ENCODE data around the gene SLK. TPM values are rescaled to one million over a fixed set of nuclear protein-coding genes. Genes with fewer than 3 reads are reported as not detected.

SLK gene
- total and polyA plus RNA-seq, 2 of the 13 experiments (the other 11 are each of a cell fraction or from before 2014, with no cell fraction given) = 3.4 to 22.8 TPM

GRCh38 chr10:103921750-103922195 lies 45.2 kb upstream of the SLK start:
- Histone ChIP-seq H3K27ac (ENCODE audit: extremely low read length, insufficient read depth, low read length) (no peak overlapping the region), H3K79me2 (ENCODE audit: insufficient read depth, low read length) (peaks cover 3% of the 10 kb centered on the region), H3K36me3 (replicated peaks in 1 of 2; ENCODE audit: control insufficient read depth in 1 of 2, insufficient read depth in 2 of 2, low read length in 2 of 2) (no peaks in the 10 kb centered on the region), H3K9me3 (ENCODE audit: low read length) (no peaks in the 10 kb centered on the region), H2AFZ (ENCODE audit: low read length) (peak overlapping the region; percentile 92), H4K20me1 (ENCODE audit: insufficient read depth, low read length) (no peaks in the 10 kb centered on the region), H3K27me3 (ENCODE audit: control insufficient read depth in 1 of 2, insufficient read depth in 2 of 2, low read length in 2 of 2) (no peaks in the 10 kb centered on the region; a peak in 1 of 5 replicates), H3K4me3 (replicated peaks in 1 of 3; ENCODE audit: insufficient read depth in 1 of 3, low read depth in 2 of 3, low read length in 3 of 3) (peak overlapping the region; percentile 10 to 51 (median 32); a peak in 4 of 6 replicates), H3K4me2 (ENCODE audit: low read depth, low read length) (peak overlapping the region; percentile 90), H3K4me1 (ENCODE audit: insufficient read depth, low read length) (peaks cover 54% of the 10 kb centered on the region), H3K9ac (ENCODE audit: insufficient read depth, low read depth, low read length) (peak overlapping the region; percentile 53)
- POLR2A ChIA-PET = interaction anchor here (0.7 kb wide), 1 partner anchor 13 kb away, joined by 3 read pairs; no protein-coding TSS in a partner anchor
- intact Hi-C loops (cut with micrococcal nuclease; ENCODE audit: unreplicated experiment) = no loop called here
- in situ Hi-C loops (cut with HindIII; ENCODE audit: extremely low pct_ligation_motif_present, low pct_unique_long_range_greater_than_20kb) = no loop called here
- DNase-seq (ENCODE audit: low spot score) = peak; percentile 66
- WGBS (ENCODE audit: low lambda C conversion rate) = 6% methylated on average over 7 of the region's 7 CpGs
- no TSS peak for BruUV-seq (replicated peaks)
- peak; percentile 23 for ATAC-seq
- CTCF ChIA-PET (ENCODE audit: low intra/inter-chr PET ratio, low total read pairs) = interaction anchor here (1.2 kb wide), 1 partner anchor 33 kb away, joined by 3 read pairs; no protein-coding TSS in a partner anchor
- peak; percentile 90 for FAIRE-seq
- no peak for TF ChIP-seq DR1 (CRISPR knock-in tag; IDR thresholded peaks at IDR 0.05)
- TF ChIP-seq ZNF724P (CRISPR knock-in tag; IDR thresholded peaks at IDR 0.05; ENCODE audit: borderline replicate concordance) = no peak
- peak; percentile 23; the same call in 1 of the 2 replicates for TF ChIP-seq ZNF614 (CRISPR knock-in tag; IDR thresholded peaks at IDR 0.05; ENCODE audit: borderline replicate concordance)
- no peak for TF ChIP-seq HHEX (CRISPR knock-in tag; IDR thresholded peaks at IDR 0.05)
- TF ChIP-seq TBX3 (IDR thresholded peaks at IDR 0.05; ENCODE audit: borderline replicate concordance) = no peak
- no peak for TF ChIP-seq HIC2 (CRISPR knock-in tag; IDR thresholded peaks at IDR 0.05; ENCODE audit: low read depth)
- TF ChIP-seq ZGPAT (CRISPR knock-in tag; IDR thresholded peaks at IDR 0.05) = 0 out of 2 replicates have a peak, but pooled peaks have one; percentile 33
- peak; percentile 24 for TF ChIP-seq TEAD3 (CRISPR knock-in tag; optimal IDR thresholded peaks at IDR 0.05; ENCODE audit: borderline replicate concordance)
- TF ChIP-seq MEF2D (CRISPR knock-in tag; IDR thresholded peaks at IDR 0.05) = 0 out of 2 replicates have a peak, but pooled peaks have one; percentile 36
- TF ChIP-seq ZNF292 (CRISPR knock-in tag; IDR thresholded peaks at IDR 0.05; ENCODE audit: borderline replicate concordance, low read depth) = peak; percentile 78; the same call in 1 of the 2 replicates
- TF ChIP-seq SP1 (IDR thresholded peaks at IDR 0.05) = no peak
- TF ChIP-seq SP1 (CRISPR knock-in tag; IDR thresholded peaks at IDR 0.05) = no peak
- TF ChIP-seq KDM2A (CRISPR knock-in tag; IDR thresholded peaks at IDR 0.05; ENCODE audit: borderline replicate concordance, low read depth) = peak; percentile 46; the same call in 1 of the 2 replicates
- peak; percentile 67 for TF ChIP-seq ELF3 (CRISPR knock-in tag; IDR thresholded peaks at IDR 0.05)
- no peak for TF ChIP-seq TERF1 (CRISPR knock-in tag; IDR thresholded peaks at IDR 0.05)
- peak; percentile 20; the same call in 1 of the 2 replicates for TF ChIP-seq ZNF788 (CRISPR knock-in tag; IDR thresholded peaks at IDR 0.05; ENCODE audit: borderline replicate concordance)
- no peak for TF ChIP-seq ZNF674 (CRISPR knock-in tag; IDR thresholded peaks at IDR 0.05; ENCODE audit: low read depth)
- TF ChIP-seq SMARCC2 (IDR thresholded peaks at IDR 0.05) = no peak
- 0 out of 2 replicates have a peak, but pooled peaks have one; percentile 21 for TF ChIP-seq HOMEZ (CRISPR knock-in tag; IDR thresholded peaks at IDR 0.05; ENCODE audit: low read depth)

Measured in HepG2 (cell line).